Ammon's horn (tissue), 1 donor: ENCODE measurements around the gene PTPRA.
"Not testable (repeated sequence)": the region's sequence is repeated elsewhere in the genome, so short reads cannot be mapped to it uniquely, and the experiment has no call there.

ENCODE experiments used
- DNase-seq: peaks from one replicate; pipeline ENCODE4 v3.0.0-alpha.2; 2016; ENCODE audit warnings: low spot score

Gene PTPRA, protein sequence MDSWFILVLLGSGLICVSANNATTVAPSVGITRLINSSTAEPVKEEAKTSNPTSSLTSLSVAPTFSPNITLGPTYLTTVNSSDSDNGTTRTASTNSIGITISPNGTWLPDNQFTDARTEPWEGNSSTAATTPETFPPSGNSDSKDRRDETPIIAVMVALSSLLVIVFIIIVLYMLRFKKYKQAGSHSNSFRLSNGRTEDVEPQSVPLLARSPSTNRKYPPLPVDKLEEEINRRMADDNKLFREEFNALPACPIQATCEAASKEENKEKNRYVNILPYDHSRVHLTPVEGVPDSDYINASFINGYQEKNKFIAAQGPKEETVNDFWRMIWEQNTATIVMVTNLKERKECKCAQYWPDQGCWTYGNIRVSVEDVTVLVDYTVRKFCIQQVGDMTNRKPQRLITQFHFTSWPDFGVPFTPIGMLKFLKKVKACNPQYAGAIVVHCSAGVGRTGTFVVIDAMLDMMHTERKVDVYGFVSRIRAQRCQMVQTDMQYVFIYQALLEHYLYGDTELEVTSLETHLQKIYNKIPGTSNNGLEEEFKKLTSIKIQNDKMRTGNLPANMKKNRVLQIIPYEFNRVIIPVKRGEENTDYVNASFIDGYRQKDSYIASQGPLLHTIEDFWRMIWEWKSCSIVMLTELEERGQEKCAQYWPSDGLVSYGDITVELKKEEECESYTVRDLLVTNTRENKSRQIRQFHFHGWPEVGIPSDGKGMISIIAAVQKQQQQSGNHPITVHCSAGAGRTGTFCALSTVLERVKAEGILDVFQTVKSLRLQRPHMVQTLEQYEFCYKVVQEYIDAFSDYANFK

DNA sequence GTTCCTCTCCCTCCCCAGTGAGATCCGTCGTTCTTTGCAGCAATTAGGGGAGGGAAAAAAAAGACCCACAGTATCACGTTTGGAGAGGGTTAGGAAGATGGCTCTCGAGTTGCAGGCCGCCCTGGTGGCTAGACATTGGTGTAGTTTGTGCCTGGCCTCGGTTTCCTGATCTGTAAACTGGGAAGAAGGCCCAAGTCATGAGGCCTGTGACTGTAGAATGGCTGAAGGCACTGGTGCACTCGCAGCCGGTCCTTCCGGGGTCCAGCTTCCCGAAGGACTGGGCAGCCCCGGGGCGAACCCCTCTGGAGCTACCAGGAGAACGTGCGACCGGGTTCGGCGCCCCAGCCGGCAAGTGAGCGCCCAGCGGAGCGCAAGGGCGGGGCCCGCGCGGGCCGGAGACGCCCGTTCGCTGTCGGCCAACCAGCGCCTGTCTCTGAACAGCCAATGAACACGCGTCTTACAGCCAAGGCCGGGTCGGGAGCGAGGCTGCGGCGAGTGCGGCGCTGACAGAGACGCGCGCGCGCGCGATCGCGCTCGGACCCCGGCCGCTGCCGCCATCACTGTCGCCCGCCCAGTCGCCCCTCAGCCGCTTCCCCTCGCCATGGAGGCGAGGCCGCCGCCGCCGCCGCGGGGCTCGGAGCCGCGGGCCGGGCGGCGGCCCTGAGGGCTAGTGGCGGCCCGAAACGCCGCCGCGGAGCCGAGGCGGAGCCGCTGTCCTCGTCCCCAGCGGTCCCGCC, at the start of gene PTPRA:
TSS of gene PTPRA (plus strand) at position 472 of the 737 bp plus-strand sequence. CDS start 90,797 bp downstream, outside the sequence.
- DNase-seq: peak; percentile 96

- DNase-seq: no peak
Measured at GRCh38 chr20:2825761-2826160, 47.5 kb upstream of the PTPRA start.

DNA sequence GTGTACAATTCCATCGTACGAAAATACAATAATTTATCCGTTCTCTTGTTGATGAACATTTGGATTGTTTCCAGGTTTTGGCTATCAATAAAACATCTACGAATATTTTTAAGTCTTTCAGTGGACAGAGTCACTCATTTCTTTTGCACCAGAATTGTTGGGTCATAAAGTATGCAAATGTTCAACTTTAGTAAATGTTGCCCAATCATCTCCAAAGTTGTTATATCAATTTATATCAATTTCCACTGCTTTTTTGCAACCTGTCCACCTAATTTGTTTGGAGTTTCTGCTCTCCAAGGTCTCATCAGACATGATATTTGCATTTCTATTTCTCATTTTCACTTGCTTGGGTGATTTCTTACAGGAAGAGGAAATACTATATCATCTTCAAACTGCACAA, 46.6 kb upstream of the PTPRA start:
- DNase-seq: no peak

DNA sequence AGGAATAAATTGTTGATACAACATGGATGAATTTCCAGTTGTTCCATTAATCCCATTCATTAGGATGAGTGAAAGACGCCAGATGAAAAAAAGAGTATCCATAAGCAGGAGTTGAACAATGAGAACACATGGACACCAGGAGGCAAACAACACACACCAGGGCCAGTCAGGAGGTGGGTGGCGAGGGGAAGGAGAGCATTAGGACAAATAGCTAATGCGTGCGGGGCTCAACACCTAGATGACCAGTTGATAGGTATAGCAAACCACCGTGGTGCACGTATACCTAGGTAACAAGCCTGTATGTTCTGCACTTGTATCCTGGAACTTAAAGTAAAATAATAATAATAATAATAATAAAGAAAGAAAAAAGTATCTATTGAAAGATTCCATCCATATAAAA, 43.9 kb upstream of the PTPRA start:
- no peak for DNase-seq

DNA sequence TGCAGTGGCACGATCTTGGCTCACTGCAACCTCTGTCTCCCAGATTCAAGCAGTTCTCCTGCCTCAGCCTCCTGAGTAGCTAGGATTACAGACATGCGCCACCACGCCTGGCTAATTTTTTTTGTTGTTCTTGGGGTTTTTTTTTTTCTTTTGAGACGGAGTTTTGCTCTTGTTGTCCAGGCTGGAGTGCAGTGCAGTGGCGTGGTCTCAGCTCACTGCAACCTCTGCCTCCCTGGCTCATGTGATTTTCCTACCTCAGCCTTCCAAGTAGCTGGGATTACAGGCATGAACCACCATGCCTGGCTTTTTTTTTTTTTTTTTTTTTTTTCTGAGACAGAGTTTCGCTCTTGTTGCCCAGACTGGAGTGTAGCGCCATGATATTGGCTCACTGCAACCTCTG, 42.1 kb upstream of the PTPRA start:
- not testable (repeated sequence) for DNase-seq

DNA sequence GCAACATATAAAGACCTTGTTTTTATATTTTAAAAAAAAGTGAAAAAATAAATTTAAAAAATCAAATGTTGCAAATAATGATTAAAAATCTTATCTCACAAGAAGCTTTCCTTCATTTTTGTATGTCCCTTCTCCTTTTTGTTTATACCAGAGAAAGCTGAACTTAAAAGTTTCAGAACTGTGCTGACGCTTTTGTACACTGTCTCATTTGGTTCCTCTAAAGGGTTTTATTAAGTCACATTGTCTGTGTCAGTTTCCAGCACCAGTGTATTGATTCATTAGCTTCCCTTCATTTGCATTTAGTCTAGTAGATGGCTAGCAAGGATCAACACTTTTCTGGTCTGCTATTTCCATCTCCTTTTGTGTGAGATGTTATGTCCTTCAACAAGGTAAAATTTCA, 39.5 kb upstream of the PTPRA start:
- no peak for DNase-seq

DNA sequence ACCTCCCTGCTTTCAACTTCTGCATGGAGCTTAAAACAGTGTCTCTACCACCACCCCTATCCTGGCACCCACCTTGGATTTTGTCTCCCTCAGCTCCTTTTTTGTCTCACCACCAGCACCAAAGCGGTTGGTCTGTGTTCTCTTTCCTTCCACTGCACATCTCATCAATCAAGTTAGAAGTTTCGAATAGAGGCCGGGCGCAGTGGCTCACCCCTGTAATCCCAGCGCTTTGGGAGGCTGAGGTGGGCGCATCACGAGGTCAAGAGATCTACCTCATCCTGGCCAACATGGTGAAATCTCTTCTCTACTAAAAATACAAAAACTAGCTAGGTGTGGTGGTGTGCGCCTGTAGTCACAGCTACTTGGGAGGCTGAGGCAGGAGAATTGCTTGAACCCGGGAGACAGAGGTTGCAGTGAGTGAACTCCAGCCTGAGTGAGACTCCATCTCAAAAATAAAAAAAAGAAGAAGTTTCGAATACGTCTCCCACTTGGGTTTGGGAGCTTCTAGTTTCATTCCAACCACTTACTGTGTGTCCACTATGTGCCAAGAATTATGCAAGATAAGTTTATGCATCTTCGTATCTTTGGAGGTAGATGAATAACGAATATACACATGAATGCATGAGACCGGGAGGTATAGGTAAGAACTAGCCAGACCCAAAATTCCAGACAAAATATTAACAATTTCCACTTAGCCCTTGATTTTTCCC, 38.7 kb upstream of the PTPRA start:
- no peak for DNase-seq

- no peak for DNase-seq
Measured at GRCh38 chr20:2835331-2835796, 37.9 kb upstream of the PTPRA start.

- no peak for DNase-seq
Measured at GRCh38 chr20:2836035-2836434, 37.2 kb upstream of the PTPRA start.

DNA sequence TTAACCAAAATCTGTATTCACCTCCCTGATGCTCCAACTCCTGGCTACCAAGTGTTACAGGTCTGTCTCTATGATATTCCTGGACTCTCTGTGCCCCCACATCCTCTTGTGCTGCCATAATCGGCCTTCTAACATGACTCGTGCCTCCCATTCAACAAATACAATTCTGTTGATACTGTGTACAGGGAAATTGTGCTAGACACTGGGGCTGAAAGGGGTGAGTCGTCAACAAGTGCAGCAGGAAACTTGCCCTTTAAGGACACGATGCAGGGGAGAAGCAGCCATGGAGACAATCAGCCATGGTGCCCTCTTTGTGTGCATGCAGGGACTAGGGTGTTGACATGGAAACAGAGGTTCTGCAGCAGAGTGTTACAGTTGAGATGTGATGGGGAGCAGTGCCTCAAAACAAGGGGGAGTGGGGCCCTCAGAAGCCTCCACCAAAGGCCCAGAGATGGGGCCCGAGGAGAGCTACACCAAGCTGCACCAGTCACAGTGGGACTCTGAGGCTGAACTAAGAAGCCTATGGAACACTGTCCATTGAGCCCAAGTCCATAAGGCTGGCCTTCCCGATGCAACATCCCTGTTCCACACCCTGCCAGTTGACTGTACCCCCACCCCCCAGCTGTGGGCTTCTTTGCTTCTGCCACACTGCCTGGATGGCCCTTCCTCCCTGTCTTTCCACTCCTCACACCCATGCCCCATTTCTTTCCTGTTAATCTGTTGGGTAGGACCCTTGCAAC, 35.9 kb upstream of the PTPRA start:
- no peak for DNase-seq

DNA sequence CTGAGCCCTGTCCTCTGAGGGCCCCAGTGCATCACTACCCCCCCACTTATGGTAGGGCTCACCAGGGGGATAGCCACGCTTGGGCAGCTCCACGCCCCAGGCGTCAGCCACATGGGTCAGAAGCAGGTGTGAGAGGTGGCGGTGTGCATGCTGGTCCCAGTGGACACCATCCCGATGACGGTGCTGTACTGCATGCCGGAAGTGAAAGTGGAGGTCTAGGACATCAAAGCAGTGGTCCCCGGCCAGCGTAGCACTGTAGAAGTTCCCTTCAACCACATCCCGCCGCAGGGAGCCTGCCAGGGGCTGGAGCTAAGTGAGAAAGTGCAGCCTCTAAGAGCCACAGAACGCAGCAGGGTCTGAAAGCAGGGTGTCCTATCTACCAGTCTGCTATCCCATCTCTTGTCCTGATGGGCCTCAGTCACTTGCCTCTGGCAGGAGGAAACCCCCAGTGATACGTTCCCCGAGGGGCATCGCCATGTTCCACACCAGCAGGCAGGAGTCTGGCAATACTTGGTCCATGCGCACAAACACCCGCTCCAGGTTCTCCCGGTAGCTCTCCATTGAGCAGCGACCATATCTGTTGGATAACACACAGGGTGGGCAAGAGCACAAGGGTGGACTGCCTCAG, 35.0 kb upstream of the PTPRA start:
- DNase-seq: no peak

DNA sequence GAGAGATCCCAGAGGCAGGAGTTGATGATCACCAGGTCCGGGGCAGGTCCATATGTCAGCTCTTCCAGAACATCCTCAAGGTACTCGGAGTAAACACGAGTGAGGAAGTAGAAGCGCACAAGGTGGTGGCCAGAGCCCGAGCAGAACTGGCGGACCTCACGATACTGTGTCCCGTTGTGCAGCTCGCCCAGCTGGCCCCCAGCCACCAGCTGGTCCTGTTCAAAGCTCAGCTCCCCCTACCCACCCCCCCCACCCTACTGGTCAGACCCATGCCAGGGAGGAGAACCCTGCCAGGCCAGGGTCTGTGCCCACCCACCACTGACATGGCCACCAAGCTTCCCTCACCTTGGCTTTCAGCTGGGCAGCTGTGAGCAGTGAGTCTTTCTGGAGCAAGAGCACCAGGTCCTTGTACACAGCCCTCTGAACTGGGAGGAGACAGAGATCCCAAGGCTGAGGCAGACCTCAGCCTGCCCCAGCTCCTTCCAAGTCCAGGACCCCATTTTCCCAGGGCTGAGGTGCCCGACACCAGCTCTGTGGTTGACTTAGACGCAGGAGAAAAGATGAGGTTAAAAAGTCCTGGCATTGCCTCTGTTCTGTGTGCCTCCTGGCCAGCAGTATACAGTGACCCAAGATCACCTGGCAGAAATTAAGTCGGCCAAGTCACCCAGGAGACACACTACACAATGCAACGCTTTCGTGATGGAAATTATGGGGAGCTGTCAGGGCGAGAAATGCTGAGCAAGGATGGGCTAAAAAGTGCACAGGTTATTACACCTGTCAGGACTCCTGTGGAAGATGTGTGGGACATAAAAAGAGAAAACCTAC, 34.2 kb upstream of the PTPRA start:
- no peak for DNase-seq

GRCh38 chr20:2839732-2840137, 33.5 kb upstream of the PTPRA start:
- no peak for DNase-seq

DNA sequence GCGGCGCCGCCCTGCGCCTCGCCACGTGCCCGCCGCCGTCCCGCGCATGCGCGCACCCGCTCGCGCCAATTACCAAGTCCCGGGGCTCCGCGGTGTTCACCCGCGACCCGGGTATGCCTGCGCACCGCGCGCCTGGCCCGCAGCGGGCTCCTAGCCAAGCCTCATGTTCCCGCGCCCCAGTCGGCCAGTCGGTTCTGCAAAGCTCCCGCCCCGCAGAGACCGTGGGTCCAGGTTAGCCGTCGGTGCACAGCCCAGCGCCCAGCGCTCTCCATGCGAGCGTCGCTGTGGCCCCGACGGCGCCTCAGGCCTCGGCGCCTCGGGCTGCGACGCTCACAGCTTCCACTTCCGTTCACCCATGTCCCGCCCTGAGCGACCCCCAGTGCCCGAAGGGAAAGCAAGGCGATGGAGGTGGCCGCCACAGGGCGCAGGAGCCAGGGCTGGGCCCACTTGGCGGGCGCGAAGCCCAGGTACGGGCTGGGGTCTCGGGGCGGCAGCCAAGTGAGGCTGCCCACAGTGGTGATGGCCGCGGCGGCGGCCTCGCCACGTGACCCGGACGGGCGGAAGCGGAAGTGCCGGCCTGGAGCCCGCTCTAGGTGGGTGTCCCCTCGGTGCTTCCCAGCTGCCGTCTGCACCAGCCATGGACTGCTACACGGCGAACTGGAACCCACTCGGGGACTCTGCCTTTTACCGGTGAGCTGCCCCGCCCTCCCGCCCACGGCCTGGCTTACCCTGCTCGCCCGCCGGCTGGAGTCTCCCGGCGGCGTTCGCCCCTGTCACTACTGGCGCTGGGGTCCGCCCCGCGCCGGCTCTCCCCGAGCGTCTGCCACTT, 32.9 kb upstream of the PTPRA start, which contains the start of the genes PCED1A and VPS16:
TSS of gene PCED1A (minus strand) at position 518 of the 829 bp plus-strand sequence. CDS start 743 bp downstream, outside the sequence.
TSS of gene VPS16 (plus strand) at position 608 of the 829 bp plus-strand sequence. CDS start at position 638, 30 bp downstream.
- peak; percentile 89 for DNase-seq

- DNase-seq: peak; percentile 29
Measured at GRCh38 chr20:2840967-2841531, 32.2 kb upstream of the PTPRA start.

- no peak for DNase-seq
Measured at GRCh38 chr20:2845607-2846006, 27.7 kb upstream of the PTPRA start.

DNA sequence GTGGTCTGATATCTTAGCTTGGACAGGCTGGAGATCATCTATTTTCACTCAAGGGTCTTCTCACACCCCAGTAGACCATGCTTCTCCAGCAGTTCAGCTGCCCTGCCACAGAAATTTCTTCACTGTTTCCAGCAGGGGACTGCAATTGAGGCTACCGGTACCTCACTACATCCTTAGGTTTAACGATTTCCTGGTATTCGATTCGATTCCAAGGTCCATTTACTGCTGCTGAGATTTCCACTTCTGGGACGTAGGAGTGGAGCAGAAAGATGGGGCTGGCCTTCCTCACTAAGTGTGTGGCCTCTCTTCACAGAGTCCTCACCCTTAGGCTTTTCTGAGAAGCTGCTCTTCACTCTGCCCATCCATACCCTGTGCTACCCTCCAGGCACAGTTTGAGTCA, 26.6 kb upstream of the PTPRA start:
- DNase-seq: no peak

- no peak for DNase-seq
Measured at GRCh38 chr20:2847802-2848201, 25.5 kb upstream of the PTPRA start.
